Cerebellar nuclear complex (tissue), 1 donor: Measurements from ENCODE around the gene DLL1.

ENCODE experiments used
- DNase-seq, 2 experiments: peaks; one replicate each; lab custom pipeline; 2025; lab: John Stamatoyannopoulos, UW

The DLL1 gene

DNA sequence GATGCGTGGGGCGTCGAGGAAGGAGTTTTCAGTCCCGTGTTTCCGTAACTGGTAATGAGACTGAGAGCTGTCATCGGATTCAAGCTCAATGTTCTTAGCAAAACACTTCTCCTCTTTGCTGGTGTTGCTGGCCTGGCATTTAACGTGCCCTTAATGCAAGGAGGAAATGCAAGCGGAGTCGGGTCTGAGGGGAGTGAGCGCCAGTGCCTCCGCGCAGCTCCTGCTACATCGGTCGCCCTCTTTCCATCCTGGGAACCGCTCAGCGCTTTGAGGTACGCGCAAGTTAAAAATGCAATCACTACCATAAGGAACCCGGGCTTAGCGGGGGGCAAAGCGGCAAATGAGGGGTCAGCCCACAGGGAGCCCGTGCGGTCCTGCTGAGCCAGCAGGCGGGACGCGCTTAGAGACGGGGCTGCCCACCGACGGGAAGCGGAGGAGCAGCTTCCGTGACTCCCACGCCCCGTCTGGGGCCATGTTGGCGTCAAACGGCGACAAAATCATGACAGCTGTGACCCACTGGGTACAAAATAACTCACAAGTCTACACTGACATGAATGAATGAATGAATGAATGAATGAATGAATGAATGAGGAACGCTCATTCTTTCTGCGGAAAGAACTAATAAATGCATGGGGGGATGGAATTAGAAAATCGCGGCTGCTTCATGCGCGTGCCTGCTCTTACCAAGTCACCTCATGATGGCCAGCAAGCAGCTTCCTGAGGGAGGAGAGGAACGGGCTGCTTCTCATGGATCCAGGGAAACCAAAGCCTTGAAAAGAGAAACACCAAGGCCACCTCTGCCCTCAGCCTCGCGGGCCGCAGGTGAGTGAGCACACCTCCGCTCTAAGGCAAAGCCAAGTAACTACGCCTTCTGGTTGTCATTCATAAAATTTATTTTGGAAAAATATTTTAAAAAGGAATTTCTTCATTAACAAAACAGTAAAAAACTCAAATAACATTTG is 9.3 kb downstream of the DLL1 start:
- DNase-seq, result no peak

DNA sequence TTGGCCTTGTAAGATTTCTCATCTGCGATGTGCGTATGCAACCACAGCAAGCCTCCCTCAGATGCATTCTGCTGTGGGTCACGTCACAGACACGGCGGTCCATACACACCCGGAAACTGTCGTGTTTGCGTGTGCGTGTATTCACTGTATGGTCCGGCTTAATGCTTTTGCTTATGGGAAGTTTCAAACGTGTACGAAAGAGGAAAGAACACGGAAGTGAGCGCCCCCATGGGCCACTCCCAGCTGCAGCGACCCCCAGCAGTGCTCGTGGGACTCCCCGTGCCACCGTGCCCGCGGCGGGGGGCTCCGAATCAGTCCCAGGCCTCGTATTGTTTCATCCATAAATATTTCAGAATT is 10.2 kb downstream of the DLL1 start:
- DNase-seq, result no peak

DNA sequence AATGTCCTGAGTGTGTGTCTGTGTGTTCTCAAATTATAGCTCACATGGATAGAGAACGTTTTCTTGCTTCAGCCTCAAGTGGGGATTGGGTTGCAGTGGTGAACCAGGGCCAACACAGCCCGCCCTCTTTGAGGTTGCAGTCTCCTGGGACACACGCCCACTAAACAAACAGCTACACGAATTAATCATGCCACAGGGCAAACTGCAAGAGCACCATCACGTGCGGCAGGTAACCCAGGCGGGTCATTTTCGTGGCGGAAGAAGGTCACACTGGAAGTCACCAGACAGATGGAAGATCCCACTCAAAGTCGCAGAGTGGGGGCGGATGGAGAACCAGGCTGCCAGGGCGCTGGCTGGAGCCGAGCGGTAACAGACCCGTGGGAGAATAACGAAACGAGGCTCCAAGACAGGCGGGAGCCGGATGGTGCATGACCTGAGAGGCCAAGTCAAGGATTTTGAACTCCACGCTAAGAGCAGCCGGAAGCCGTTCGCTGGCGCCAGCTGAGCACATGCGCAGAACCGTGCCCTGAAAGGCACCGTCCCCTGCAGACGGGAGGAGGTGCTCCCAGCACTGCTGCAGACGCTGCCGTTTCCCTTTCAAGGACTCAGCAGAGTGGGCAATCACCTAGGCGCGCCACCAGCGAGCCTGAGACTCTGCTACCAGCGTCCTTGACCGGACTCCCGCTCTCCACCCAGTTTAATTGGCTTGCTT is 10.7 kb downstream of the DLL1 start:
- DNase-seq, result no peak

DNA sequence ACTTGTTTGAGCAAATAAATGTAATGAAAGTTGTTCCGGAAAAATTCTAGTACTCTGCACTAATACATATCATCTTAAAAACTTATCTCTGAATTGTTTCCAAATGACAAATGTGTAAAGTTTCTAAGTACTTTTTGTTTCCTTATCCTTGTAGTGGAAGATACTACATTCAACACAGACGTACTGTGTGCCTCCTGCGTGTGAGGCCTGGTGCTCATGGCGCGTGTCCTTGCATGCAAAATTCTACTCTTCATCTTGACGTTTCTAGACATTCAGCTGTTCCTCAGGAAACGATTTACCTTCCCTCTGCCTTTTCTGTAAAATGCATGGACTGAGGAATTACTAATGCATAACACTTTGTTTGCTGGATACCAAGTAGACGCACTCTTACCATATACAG is 11.5 kb downstream of the DLL1 start:
- no peak for DNase-seq

DNA sequence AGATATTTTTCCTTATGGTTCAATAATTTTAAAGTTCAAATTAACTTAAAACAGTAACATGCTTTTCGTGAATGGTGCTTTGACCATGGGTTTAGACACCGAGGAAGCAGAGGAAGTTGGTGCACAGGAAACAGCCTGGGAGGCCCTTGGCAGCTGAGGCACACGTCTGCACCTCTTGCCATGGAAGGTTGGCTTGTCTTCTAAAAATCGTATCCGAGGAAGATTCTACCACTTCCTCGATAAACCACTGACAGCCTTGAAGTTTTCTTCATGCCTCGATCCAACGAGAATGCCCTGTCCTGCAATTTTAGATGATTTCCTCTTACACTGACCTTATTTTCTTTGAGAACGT is 12.2 kb downstream of the DLL1 start:
- no peak for DNase-seq

DNA sequence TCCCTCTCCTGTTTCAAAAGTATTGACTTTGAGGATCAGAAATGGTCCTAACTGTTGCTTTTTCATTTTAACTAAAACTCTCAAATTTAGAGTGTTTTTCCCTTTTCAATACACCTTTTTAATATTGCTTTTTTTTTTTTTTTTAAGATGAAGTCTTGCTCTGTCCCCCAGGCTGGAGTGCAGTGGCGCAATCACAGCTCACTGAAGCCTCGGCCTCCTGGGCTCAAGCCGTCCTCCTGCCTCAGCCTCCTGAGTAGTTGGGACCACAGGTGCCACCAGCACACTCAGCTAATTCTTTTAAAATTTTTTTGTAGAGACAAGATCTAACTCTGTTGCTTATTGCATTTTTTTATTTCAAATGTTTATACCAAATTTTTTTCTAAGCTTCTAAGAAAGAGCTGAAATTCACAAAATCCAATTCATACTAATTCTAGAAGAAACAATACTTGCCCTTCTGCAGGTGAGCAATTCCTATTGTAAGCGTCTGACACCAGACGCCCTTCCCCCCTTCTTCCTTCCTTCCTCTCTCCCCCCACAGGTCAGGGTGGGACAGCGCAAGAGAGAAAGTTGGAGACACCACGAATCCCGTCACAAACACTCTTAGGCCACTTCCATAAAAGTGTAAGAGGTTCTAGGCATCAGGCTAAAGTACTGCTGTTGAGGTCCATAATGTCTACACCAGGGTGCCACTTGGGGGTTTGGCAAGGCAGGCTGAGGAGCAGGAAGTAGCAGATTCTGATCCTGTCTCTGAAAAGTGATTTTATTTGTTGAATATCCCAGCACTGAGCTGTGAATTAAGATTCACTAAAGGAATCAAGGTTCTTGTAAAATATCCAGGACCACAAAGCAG is 12.8 kb downstream of the DLL1 start:
- no peak for DNase-seq

DNA sequence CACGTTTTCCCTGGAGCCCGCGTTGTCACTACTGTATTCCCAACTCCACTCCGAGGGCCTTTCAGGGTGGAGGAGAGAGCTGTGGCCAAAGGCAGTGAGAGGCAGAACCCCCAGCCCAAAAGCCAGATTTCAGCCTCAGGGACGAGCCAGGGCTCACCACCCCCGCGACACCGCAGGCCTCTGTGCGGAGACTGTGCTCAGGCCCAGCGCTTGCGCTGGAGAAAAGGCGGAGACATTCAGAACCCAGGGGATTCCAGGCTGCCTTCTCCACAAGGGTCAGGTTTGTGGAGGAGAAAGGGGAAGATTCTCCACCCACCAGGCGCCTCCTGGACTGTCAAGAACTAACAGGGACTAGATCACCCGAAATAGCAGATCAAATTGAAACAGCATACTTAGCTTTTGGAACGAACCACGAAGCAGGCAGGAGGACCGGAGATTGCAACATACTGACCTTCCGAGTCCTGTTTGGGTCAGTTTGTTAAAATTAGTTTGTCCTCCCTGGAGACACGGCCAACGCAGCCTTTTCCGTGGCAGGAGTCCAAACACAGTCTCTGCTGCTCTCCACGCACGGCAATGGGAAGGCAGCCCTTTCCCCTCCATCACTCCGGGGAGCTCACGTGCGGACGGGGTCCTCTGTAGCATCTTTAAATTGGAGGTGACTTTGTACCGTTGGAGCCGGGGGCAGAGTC is 14.4 kb downstream of the DLL1 start:
- DNase-seq, result no peak

DNA sequence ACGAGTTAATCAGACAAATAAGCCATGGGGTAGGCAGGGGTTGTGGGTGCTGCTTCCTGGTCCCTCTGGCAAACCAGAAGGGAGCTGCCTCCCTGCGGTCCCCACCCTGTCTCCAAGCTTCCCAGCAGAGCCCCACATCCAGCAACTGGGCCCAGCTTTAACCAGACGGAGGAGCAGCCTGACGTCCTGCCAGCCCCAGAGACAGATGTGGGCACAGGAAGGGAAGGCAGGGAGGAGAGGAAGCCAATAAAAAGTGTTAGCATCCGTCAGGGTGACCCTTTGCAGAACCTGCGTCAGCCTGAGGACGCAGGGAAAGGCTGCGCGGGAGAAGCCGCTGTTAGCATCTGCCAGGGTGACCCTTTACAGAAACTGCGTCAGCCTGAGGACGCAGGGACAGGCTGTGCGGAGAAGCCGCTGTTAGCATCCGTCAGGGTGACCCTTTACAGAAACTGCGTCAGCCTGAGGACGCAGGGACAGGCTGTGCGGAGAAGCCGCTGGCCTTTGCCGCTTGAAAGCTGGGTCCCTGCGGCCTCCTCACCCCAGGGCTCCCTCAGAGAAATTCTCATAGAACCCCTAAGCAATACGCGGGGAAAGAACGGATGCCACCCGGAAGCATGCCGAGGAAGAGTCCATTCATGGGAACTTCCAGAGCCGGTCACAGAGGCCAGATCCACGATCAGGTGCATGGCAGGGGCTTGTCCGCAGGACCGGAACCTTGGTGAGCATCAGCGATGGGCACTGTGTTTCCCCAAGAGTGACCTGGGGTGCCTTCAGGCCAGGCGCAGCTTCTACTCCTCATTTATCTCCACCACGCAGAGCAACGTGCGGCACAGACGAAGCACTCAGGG is 15.9 kb downstream of the DLL1 start:
- no peak for DNase-seq

DNA sequence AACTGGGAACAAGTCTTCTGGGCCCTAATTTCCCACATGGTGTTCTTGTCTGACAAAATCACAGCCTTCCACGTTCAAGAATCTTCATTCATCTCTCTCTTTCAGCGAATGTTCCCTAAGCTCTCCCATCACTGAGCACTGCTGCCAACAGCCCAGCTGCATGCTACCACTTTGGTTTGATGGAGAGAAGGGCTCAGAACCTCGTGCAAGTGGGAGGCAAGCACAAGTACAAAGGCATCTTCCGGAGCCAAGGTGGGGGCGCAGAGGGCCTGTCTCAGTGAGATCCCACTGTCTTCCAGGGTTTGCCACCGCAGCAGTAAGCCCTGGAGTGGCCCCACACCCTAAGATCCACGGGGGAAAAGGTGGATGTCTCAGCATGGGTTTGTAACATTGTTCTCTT is 17.2 kb downstream of the DLL1 start:
- no peak for DNase-seq

DNA sequence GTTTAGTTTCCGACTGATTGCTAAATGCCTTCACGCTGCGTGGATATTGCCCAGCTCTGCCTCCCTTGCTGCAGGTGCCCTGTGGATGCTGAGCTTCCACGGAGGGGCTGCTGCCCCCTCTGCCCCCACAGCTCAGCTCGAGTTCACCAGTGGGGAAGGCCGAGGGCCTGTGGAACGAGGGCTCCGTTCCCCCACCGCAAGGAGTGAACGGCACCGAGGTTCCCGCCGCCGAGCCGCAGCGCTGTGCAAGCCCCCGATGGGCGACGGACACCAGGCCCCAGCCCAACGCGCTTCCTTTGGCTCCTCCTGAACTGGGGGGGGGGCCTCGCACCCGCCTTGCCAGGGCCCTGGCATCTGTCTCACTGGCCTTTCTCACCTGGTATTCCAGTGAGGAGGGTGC is 17.7 kb downstream of the DLL1 start:
- DNase-seq, result no peak

DNA sequence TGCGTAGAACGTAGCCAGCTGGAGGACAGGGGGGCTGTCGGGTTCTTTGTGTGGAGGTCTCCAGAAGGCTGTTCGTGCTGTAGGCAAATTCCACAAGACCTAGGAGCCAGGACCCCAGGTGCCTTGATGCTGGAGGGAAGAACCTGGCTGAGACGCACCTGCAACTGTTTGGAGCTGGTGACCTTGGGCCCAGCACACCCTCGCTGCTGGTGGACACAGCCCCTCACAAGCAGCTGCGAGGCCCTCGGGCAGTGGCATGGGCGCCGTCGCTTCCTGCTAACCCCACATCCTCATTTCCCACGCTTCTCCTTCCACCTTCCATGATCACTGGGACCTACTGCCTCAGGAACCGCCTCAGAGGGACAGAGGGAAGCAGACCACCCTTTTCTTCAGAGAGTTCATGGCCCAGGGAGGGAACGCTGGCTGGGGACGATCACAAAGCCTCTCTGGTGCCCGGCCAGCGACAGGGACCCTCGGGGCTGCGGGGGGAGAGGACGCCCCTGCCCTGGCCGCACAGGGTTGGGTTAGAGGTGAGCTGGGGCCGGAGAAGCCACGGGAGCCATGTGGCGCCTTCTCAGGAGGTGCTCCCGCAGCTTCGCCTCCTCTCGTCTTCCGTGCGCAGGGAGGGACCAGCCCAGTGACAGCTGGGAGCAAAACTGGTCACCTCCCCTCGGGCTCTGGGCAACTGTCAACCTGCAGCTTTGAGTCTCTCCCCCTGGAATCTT is 18.4 kb downstream of the DLL1 start:
- DNase-seq, result no peak

DNA sequence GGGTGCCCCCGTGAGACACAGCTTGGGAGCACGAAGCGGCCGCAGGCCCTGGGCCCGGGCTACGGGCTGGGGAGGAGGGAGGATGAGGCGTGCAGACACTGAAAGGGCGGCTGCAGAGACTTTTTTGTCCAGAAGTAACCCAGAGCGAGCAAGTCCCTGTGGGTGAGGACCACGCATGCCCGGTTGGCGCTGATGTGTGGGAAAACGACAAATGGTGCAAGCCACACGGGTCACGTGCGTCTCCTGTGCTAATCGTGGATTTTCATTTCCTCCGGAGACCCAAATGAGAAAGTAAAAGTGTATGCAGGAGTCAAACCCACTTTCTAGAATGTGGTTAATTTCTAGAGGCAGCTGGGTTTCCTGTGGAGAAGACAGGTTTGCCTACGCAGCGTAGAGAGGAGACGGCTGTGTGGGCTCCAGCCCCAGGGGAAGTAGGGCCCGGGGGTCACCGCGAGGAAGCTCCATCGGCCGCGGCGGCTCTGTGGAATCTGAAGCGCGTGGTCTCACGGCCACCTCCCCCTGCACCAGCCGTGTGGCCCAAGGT is 19.0 kb downstream of the DLL1 start:
- no peak for DNase-seq

DNA sequence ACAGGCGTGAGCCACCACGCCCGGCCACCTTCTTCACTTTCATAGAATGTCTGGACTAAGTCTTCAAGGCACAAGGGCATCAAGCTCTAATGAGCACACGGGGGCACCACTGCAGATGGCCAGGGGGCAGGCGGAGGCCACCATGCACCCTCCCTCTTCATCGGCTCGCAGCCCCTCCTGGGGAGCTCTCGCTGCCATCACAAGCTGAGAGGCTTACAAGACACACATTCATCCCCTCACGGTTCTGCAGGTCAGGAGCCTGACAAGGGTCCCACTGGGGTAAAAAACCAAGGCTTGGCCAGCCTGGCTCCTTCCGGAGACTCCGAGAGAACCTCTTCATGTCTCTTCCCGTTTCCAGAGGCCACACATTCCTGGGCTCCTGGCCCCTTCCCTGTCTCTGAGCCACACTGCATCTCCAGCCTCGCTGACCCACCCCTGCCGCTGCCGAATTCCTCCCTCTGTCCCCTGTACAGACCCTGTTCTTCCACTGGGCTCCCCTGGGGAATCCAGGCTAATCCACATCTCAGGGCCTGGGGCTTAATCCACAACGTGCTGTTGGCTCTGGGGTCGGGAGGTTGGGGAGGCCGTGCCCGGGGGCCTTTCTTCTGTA is 19.8 kb downstream of the DLL1 start:
- DNase-seq, result no peak

DNA sequence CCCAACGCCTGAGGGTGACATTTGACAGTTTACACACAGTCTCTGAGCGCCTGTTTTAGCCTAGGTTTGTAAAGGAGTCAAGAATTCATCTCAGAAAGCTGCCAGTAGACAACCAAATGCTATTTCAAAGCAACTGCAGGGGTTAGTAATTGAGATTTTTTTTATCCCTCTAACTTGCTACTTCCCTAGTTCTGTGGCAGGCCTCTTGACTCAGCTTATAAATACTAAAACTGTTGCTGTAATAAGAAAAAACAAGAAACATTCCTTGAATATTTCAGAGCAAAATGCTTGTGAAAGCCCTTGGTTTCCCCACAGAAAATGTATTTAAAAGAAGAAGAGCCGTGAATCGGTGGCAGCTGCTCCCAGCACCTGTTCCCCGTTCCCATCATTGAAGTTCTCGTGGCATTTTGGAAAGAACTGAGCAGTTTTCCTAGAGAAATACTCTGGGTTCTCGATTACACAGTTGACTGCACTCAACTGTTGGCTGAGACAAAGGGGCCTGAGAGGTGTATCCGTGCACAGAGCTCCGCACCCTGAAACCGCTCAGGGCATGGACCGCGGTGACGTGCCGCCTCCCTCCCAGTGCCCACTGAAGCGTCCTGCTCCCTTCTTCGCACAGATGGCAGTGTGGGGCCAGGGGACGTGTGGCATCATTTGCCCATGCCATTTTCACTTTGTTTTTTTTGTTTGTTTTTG is 20.9 kb downstream of the DLL1 start:
- DNase-seq, result no peak

DNA sequence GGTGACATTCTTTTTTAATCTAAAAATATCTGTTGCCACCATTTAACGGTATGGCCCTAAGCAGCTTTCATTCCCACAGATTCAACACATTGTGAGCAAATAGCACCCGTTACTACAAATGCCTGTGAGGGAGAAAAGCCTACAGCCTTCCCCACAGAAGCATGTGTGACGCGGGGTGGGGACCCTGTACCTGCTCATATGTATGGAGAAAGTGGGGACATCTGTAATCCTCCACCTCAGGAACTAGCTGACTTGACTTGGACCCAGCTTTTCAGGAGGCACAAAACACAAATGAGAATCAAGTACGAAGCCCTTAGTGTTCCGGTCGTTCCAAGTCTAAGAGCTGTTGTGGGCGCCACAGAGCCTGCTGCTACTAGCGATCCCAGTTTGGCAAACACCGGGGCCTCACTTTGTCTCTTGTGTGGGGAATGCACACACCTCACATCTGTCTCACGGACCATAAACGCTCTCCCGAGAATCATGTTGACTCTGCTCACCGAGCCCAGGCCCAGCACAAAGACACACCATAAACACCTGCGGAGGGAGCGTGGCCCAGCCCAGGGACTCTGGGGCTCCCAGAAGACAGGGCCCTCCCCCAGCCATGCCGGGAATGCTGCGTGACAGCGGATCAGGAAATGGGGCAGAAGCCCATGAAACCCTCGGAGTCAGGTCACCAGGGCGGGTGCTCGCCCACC is 21.6 kb downstream of the DLL1 start:
- no peak for DNase-seq

DNA sequence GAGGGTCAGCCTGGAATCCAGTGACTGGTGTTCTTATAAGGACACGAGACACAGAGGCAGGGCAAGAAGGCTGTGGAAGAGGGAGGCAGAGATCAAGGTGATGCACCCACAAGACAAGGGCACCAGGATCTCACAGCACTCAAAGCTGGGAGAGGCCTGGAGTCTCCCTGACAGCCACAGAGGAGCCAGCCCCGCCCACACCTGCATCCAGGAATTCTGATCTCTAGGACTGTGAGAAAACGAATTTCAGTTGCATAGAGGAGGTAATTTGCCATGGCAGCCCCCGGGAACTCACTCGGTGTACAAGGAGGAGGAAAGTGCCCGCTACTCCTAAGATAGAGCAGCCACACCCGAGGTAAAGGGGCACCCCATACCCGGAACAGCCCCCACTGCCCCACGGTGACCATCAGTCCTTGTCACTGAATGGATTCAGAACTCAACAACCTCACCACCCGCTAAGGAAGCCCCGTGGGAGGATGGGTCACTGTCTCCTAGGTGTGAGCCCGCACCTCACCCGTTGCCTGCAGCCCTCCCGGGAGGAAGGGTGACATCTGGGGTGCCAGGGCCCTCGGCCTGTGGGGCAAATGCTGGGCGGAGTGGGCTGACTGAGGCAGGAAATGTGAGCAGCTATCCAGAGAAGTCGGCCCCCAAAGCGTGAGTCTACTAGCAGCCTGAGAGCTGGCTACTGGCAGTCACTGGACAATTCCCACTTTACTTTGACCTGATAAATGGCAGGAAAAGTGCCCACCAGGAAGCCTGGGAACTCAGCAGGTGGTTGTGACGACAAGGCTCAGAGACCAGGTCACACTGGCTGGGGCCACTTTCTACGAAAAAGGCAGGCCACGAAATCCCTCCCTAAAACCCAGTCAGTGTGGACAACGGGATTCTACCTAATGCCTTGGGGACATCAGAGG is 22.4 kb downstream of the DLL1 start:
- DNase-seq, result no peak

DNA sequence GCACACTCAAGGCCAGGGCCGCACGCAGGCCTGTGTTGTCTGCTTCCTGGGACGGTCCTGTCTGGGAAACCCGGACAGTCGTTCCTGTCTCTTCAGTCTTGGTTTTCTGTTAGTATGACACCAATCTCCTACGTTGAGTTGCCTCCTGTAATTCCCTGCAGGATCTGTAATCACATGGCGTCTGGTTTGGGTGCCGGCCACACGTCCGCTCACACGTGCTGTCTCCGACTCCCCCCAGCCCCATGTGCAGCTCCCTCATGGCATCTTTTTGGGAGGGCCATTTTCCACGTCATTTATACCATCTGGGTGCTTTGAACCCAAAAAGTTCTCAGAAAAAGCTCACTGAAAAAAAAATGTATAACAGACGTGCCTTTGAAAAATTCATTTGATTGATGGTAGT is 23.2 kb downstream of the DLL1 start:
- DNase-seq, result no peak
